Cardiac muscle cell (in vitro differentiated cells and primary cell): Measurements from ENCODE around the gene MIA2. TPM values are rescaled to one million over a fixed set of nuclear protein-coding genes. Genes with fewer than 3 reads are reported as not detected.

Experiments
- DNase-seq, 2 donors: peaks; one replicate each; pipeline versions ENCODE4 v3.0.0 to v3.0.0-alpha.2; 2010 to 2017; ENCODE audit warnings: low read depth in 1 of 2, low spot score in 1 of 2
- H3K27ac ChIP-seq: fragments of 200-600 bp; sonication (generic); 2 replicates; pipeline ENCODE4 v1.5.1; 2016
- H3K27me3 ChIP-seq: fragments of 200-600 bp; sonication (generic); 2 replicates; pipeline ENCODE4 v1.6.0; 2016; ENCODE audit warnings: control low read depth
- H3K36me3 ChIP-seq: fragments of 200-600 bp; sonication (generic); 2 replicates; pipeline ENCODE4 v1.5.1; 2016; ENCODE audit warnings: control low read depth
- H3K4me1 ChIP-seq: fragments of 200-600 bp; sonication (generic); 2 replicates; pipeline ENCODE4 v1.8.1; 2017; ENCODE audit warnings: low read depth, mild to moderate bottlenecking, mixed run types
- H3K4me3 ChIP-seq: fragments of 200-600 bp; sonication (generic); 2 replicates; pipeline ENCODE4 v1.5.1; 2016; ENCODE audit warnings: mild to moderate bottlenecking
- H3K9me3 ChIP-seq: fragments of 200-600 bp; sonication (generic); 2 replicates; pipeline ENCODE4 v1.5.1; 2017; ENCODE audit warnings: low read depth, mild to moderate bottlenecking, control low read depth
- polyA plus RNA-seq: library from polyadenylated mRNA; unstranded; fragments of >200 nt; fragmentation: Nextera tagmentation; extraction: Ambion mirVana; gene quantifications from 2 replicates; pipeline ENCODE4 v1.2.1, GENCODE V29; 2016
- total RNA-seq: library from RNA; depleted of rRNA; stranded (reverse); fragments of >200 nt; gene quantifications from 2 replicates; pipeline ENCODE4 v1.2.3, GENCODE V29; 2016
- TF ChIP-seq, protein P1 (sequence below): IDR thresholded peaks from 2 replicates; pipeline ENCODE4 v1.5.1; 2012; ENCODE audit warnings: low read depth, mild to moderate bottlenecking, low read length

MIA2 gene
- total and polyA plus RNA-seq, 2 experiments from 2014 or later, result 14.4 to 20.6 TPM

DNA sequence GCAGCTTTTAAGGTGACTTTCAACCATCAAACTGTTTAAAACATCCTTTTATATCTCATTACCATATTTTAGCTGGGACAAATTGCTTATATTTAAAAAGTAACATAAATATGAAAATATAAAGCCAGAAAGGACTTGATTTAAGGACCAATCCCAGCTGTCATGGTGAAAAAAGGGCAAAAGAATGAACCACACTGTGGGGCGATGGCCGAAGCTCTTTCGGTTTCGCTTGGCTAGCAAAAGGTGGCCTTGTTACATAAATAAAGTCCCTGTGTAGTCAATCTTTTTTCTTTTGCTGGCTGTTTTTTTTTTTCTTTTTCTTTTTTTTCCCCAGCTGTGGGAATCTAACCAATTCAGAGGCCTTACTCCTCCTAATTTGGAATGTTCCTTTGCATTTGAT lies 147.7 kb downstream of the MIA2 start:
- no peak overlapping the region for H3K4me3 ChIP-seq
- peaks cover 7% of the 10 kb centered on the region for H3K4me1 ChIP-seq
- TF ChIP-seq, protein P1, sequence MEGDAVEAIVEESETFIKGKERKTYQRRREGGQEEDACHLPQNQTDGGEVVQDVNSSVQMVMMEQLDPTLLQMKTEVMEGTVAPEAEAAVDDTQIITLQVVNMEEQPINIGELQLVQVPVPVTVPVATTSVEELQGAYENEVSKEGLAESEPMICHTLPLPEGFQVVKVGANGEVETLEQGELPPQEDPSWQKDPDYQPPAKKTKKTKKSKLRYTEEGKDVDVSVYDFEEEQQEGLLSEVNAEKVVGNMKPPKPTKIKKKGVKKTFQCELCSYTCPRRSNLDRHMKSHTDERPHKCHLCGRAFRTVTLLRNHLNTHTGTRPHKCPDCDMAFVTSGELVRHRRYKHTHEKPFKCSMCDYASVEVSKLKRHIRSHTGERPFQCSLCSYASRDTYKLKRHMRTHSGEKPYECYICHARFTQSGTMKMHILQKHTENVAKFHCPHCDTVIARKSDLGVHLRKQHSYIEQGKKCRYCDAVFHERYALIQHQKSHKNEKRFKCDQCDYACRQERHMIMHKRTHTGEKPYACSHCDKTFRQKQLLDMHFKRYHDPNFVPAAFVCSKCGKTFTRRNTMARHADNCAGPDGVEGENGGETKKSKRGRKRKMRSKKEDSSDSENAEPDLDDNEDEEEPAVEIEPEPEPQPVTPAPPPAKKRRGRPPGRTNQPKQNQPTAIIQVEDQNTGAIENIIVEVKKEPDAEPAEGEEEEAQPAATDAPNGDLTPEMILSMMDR, result no peak
- no peaks in the 10 kb centered on the region for H3K9me3 ChIP-seq
- DNase-seq, result no peak
- H3K27me3 ChIP-seq, result no peaks in the 10 kb centered on the region
- H3K27ac ChIP-seq, result no peak overlapping the region
- H3K36me3 ChIP-seq, result no peaks in the 10 kb centered on the region

DNA sequence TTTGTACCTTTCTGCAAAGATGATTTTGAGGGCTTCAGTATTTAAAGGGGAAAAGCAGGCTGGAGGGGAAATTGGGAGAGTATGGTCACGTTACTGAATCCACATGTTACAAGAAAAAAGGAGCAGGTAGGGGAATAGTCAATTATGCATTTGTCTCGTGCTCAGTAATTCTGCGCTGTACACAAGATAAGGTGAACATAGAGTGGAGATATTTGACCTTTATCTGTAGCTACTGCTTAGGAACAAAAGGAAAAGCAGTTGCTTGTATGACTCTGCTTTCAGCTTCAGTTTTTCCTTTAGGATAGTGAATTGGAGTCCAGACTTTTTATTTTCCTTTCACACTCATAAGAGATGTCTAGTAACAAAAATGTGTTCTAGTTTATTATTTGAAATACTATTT lies 148.7 kb downstream of the MIA2 start:
- Histone ChIP-seq H3K9me3 (no peaks in the 10 kb centered on the region), H3K4me3 (no peak overlapping the region), H3K27me3 (no peaks in the 10 kb centered on the region), H3K4me1 (no peaks in the 10 kb centered on the region), H3K27ac (no peak overlapping the region), H3K36me3 (no peaks in the 10 kb centered on the region)
- TF ChIP-seq, protein P1, result no peak
- DNase-seq, result no peak

DNA sequence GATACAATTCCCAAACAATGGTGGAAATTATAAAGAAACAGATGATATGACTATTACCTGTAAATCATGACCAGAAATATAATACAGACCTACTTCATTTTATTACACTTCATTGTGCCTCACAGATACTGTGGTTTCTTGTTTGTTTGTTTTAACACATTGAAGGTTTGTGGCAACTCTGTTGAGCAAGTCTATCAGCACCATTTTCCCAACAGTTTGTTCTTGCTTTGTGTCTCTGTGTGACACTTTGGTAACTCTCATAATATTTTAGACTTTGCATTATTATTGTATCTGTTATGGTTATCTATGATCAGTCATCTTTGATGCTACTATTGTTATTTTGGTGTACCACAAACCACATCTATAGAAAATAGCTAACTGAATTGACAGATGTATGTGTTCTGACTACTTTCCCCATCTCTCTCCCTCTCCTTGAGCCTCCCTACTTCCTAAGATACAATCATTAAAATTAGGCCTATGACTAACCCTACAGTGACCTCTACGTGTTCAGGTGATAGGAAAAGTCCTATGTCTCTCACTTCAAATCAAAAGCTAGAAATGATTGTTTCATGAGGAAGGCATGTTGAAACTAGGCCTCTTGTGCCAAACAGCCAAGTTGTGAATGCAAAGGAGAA lies 149.4 kb downstream of the MIA2 start:
- H3K36me3 ChIP-seq, result no peaks in the 10 kb centered on the region
- H3K27ac ChIP-seq, result no peak overlapping the region
- H3K4me3 ChIP-seq, result no peak overlapping the region
- H3K4me1 ChIP-seq, result no peaks in the 10 kb centered on the region
- no peak for DNase-seq
- H3K27me3 ChIP-seq, result no peaks in the 10 kb centered on the region
- TF ChIP-seq, protein P1, result no peak
- no peaks in the 10 kb centered on the region for H3K9me3 ChIP-seq

DNA sequence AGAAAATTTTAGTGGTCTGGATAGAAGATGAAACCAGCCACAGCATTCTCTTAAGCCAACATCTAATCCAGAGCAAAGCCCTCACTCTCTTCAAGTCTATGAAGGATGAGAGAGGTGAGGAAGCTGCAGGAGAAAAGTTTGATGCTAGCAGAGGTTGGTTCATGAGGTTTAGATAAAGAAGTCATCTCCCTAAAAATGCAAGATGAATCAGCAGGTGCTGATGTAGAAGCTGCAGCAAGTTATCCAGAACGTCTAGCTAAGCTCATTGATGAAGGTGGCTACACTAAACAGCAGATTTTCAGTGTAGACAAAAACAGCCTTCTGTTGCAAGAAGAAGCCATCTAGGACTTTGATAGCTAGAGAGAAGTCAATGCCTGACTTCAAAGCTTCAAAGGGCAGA lies 150.0 kb downstream of the MIA2 start:
- H3K4me1 ChIP-seq, result no peaks in the 10 kb centered on the region
- H3K4me3 ChIP-seq, result no peak overlapping the region
- H3K27me3 ChIP-seq, result no peaks in the 10 kb centered on the region
- no peak overlapping the region for H3K27ac ChIP-seq
- no peaks in the 10 kb centered on the region for H3K36me3 ChIP-seq
- DNase-seq, result no peak
- TF ChIP-seq, protein P1, result no peak
- no peaks in the 10 kb centered on the region for H3K9me3 ChIP-seq

DNA sequence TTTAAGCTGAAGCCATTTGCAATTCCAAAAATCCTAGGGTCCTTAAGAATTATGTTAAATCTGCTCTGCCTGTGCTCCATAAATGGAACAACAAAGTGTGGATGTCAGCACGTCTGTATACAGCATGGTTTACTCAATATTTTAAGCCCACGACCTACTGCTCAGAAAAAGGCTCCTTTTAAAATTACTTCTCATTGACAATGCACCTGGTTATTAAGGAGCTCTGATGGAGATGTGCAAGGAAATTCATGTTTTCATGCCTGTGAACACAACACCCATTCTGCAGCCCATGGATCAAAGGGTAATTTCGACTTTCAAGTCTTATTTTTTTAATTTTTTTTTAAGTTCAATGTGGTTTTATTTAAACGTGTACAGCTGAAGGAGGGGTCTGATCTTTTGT lies 150.5 kb downstream of the MIA2 start:
- Histone ChIP-seq H3K27ac (no peak overlapping the region), H3K27me3 (no peaks in the 10 kb centered on the region), H3K4me3 (no peak overlapping the region), H3K4me1 (no peaks in the 10 kb centered on the region), H3K9me3 (no peaks in the 10 kb centered on the region), H3K36me3 (no peaks in the 10 kb centered on the region)
- DNase-seq, result no peak
- TF ChIP-seq, protein P1, result no peak
